Measurements from ENCODE around the gene CENPC.

GRCh38 chr4:67568820-67569219 lies 23.5 kb upstream of the CENPC start:
- TF ChIP-seq SP1 (IDR thresholded peaks at IDR 0.05) (no peak), FOXA1 (IDR thresholded peaks at IDR 0.05) (no peak), SUZ12 (IDR thresholded peaks at IDR 0.05) (no peak), PKNOX1 (IDR thresholded peaks at IDR 0.05) (no peak), BHLHE40 (IDR thresholded peaks at IDR 0.05; ENCODE audit: borderline replicate concordance) (no peak), ZNF384 (IDR thresholded peaks at IDR 0.05) (no peak), FOXK2 (IDR thresholded peaks at IDR 0.05) (no peak), ARNT (IDR thresholded peaks at IDR 0.05) (no peak), CTBP1 (IDR thresholded peaks at IDR 0.05; ENCODE audit: borderline replicate concordance) (no peak), FOXM1 (IDR thresholded peaks at IDR 0.05; ENCODE audit: borderline replicate concordance) (no peak), TARDBP (IDR thresholded peaks at IDR 0.05) (no peak)

Data from HEK293T (cell line).